ENCODE data around the gene CA10. TPM values are rescaled to one million over a fixed set of nuclear protein-coding genes. Genes with fewer than 3 reads are reported as not detected.

The CA10 gene
- total RNA-seq, 1 donor from 2014 or later: 1.3 TPM

- H3K27me3 Mint-ChIP-seq (ENCODE audit: unreplicated experiment): no peaks in the 10 kb centered on the region
- H3K36me3 Mint-ChIP-seq (ENCODE audit: unreplicated experiment): no peaks in the 10 kb centered on the region
- H3K4me3 Mint-ChIP-seq (ENCODE audit: unreplicated experiment): no peak overlapping the region
- no peak for DNase-seq
- H3K9me3 Mint-ChIP-seq (ENCODE audit: unreplicated experiment): no peaks in the 10 kb centered on the region
- H3K27ac Mint-ChIP-seq (ENCODE audit: unreplicated experiment): no peak overlapping the region
- H3K4me1 Mint-ChIP-seq (ENCODE audit: low read depth, unreplicated experiment): no peaks in the 10 kb centered on the region
- TF ChIP-seq CTCF (IDR thresholded peaks at IDR 0.05; ENCODE audit: partially characterized antibody, unreplicated experiment): no peak
These were observed 7.6 kb downstream of the CA10 start for GRCh38 chr17:52150935-52151334.

- Mint-ChIP-seq H3K9me3 (ENCODE audit: unreplicated experiment) (no peaks in the 10 kb centered on the region), H3K36me3 (ENCODE audit: unreplicated experiment) (no peaks in the 10 kb centered on the region), H3K27ac (ENCODE audit: unreplicated experiment) (no peak overlapping the region), H3K4me1 (ENCODE audit: low read depth, unreplicated experiment) (no peaks in the 10 kb centered on the region), H3K27me3 (ENCODE audit: unreplicated experiment) (no peaks in the 10 kb centered on the region), H3K4me3 (ENCODE audit: unreplicated experiment) (no peak overlapping the region)
- DNase-seq: no peak
- no peak for TF ChIP-seq CTCF (IDR thresholded peaks at IDR 0.05; ENCODE audit: partially characterized antibody, unreplicated experiment)
These were observed 8.9 kb downstream of the CA10 start for GRCh38 chr17:52149626-52150025.

- no peak overlapping the region for H3K27ac Mint-ChIP-seq (ENCODE audit: unreplicated experiment)
- H3K9me3 Mint-ChIP-seq (ENCODE audit: unreplicated experiment): no peaks in the 10 kb centered on the region
- peaks cover 1% of the 10 kb centered on the region for H3K27me3 Mint-ChIP-seq (ENCODE audit: unreplicated experiment)
- H3K4me3 Mint-ChIP-seq (ENCODE audit: unreplicated experiment): no peak overlapping the region
- DNase-seq: no peak
- no peak for TF ChIP-seq CTCF (IDR thresholded peaks at IDR 0.05; ENCODE audit: partially characterized antibody, unreplicated experiment)
- H3K36me3 Mint-ChIP-seq (ENCODE audit: unreplicated experiment): no peaks in the 10 kb centered on the region
- H3K4me1 Mint-ChIP-seq (ENCODE audit: low read depth, unreplicated experiment): peaks cover under 1% of the 10 kb centered on the region
These were observed 9.6 kb downstream of the CA10 start for GRCh38 chr17:52148969-52149351.

- H3K9me3 Mint-ChIP-seq (ENCODE audit: unreplicated experiment): no peaks in the 10 kb centered on the region
- H3K4me1 Mint-ChIP-seq (ENCODE audit: low read depth, unreplicated experiment): peaks cover 6% of the 10 kb centered on the region
- DNase-seq: no peak
- peaks cover 1% of the 10 kb centered on the region for H3K27me3 Mint-ChIP-seq (ENCODE audit: unreplicated experiment)
- H3K4me3 Mint-ChIP-seq (ENCODE audit: unreplicated experiment): no peak overlapping the region
- no peak for TF ChIP-seq CTCF (IDR thresholded peaks at IDR 0.05; ENCODE audit: partially characterized antibody, unreplicated experiment)
- H3K27ac Mint-ChIP-seq (ENCODE audit: unreplicated experiment): no peak overlapping the region
- no peaks in the 10 kb centered on the region for H3K36me3 Mint-ChIP-seq (ENCODE audit: unreplicated experiment)
These were observed 10.1 kb downstream of the CA10 start for GRCh38 chr17:52148288-52148968.

- H3K4me1 Mint-ChIP-seq (ENCODE audit: low read depth, unreplicated experiment): peaks cover 6% of the 10 kb centered on the region
- H3K36me3 Mint-ChIP-seq (ENCODE audit: unreplicated experiment): no peaks in the 10 kb centered on the region
These were observed 10.6 kb downstream of the CA10 start for GRCh38 chr17:52147872-52148271.

More at GRCh38 chr17:52147872-52148271, 10.6 kb downstream of the CA10 start:
- TF ChIP-seq CTCF (IDR thresholded peaks at IDR 0.05; ENCODE audit: partially characterized antibody, unreplicated experiment): no peak
- no peaks in the 10 kb centered on the region for H3K9me3 Mint-ChIP-seq (ENCODE audit: unreplicated experiment)
- peaks cover 1% of the 10 kb centered on the region for H3K27me3 Mint-ChIP-seq (ENCODE audit: unreplicated experiment)
- H3K27ac Mint-ChIP-seq (ENCODE audit: unreplicated experiment): no peak overlapping the region
- no peak for DNase-seq
- H3K4me3 Mint-ChIP-seq (ENCODE audit: unreplicated experiment): no peak overlapping the region

Data from glutamatergic neuron (in vitro differentiated cells).